Esophagus squamous epithelium (tissue), 5 donors: ENCODE measurements around the gene STXBP5L. TPM values are rescaled to one million over a fixed set of nuclear protein-coding genes. Genes with fewer than 3 reads are reported as not detected.

Experiments
- DNase-seq: peaks from one replicate; lab custom pipeline; 2025; lab: John Stamatoyannopoulos, UW
- H3K27ac ChIP-seq, 4 donors: fragments of 200-600 bp; sonication (generic); one replicate each; pipeline ENCODE4 v1.5.1; 2016 to 2019; ENCODE audit warnings: mild to moderate bottlenecking in 1 of 4
- H3K27me3 ChIP-seq, 4 donors: fragments of 200-600 bp; sonication (generic); 1 replicate in 3 of 4; 2 replicates in 1 of 4; pipeline versions ENCODE4 v1.5.1 to v1.6.0; 2017 to 2021; ENCODE audit warnings: antibody characterized with exemption in 1 of 4
- H3K36me3 ChIP-seq, 3 donors: fragments of 200-600 bp; sonication (generic); one replicate each; pipeline ENCODE4 v1.5.1; 2016 to 2019
- H3K4me1 ChIP-seq, 3 donors: fragments of 200-600 bp; sonication (generic); one replicate each; pipeline ENCODE4 v1.5.1; 2017 to 2019
- H3K4me3 ChIP-seq, 4 donors: fragments of 200-600 bp; sonication (generic); 1 replicate in 3 of 4; 2 replicates in 1 of 4; pipeline ENCODE4 v1.5.1; 2016 to 2019; ENCODE audit warnings: mild to moderate bottlenecking in 2 of 4, moderate library complexity in 1 of 4
- H3K9me3 ChIP-seq, 3 donors: fragments of 200-600 bp; sonication (generic); one replicate each; pipeline ENCODE4 v1.5.1; 2016 to 2019
- POLR2A ChIP-seq, 4 donors: fragments of 450-650 bp; IDR thresholded peaks; one replicate each; pipeline ENCODE4 v1.6.1; 2017; ENCODE audit warnings: antibody characterized with exemption in 4 of 4, mild to moderate bottlenecking in 4 of 4, moderate library complexity in 3 of 4
- WGBS, 2 donors: methylation state at CpG; one replicate each; pipeline ENCODE4 v1.1.5; 2018; 5-methylcytosine and 5-hydroxymethylcytosine counted together
- intact Hi-C: fragments of 100-400 bp; cut with DNase I; formaldehyde crosslinking; loops from one replicate; pipeline ENCODE4 v1.15.0; 2022
- total RNA-seq, 4 donors: library from RNA; depleted of rRNA; stranded (reverse); fragments of >200 nt; gene quantifications; one replicate each; pipeline ENCODE4 v1.1.0, GENCODE V29; 2016
- TF ChIP-seq, protein P1 (sequence below), 6 experiments: fragments of 450-650 bp in 4 of 6; fragments of 200-600 bp in 2 of 6; sonication (generic) in 2 of 6; IDR thresholded peaks; one replicate each; pipeline ENCODE4 v1.5.1; 2016 to 2019; ENCODE audit warnings: antibody characterized with exemption in 6 of 6, mild to moderate bottlenecking in 4 of 6, moderate library complexity in 4 of 6
- donor health status: DM: yes; HTN: yes; CAD: no.

STXBP5L gene
- total RNA-seq, 4 donors from 2014 or later = 0.04 to 1.9 (median 0.18) TPM; not detected in 1

DNA sequence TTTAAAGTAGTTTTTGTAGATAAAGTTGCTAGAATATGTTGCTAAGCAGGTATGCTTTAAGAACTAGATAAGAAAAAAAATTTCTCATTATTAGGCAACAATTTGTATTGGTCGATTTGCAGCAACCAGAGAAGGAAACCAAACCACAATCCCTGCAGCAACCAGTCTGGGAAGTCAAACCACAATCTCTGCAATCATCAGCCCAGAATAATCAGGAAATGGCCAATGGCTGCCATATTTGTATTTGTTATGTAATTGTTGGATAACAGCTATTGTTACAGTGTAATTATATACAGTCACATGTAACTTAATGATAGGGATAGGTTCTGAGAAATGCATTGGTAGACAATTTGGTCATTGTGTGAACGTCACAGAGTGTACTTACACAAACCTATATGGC is 23.6 kb downstream of the STXBP5L start:
- DNase-seq = no peak
- Histone ChIP-seq H3K4me1 (no peaks in the 10 kb centered on the region), H3K36me3 (no peaks in the 10 kb centered on the region), H3K4me3 (no peak overlapping the region), H3K9me3 (peaks cover 0 to 6% (median 6%) of the 10 kb centered on the region in 3 donors), H3K27me3 (no peaks in the 10 kb centered on the region), H3K27ac (no peak overlapping the region)
- WGBS, 2 donors = 60 to 71% methylated on average over 2 of the region's 2 CpGs
- TF ChIP-seq POLR2A (IDR thresholded peaks at IDR 0.05) = no peak
- intact Hi-C loops = no loop called here

DNA sequence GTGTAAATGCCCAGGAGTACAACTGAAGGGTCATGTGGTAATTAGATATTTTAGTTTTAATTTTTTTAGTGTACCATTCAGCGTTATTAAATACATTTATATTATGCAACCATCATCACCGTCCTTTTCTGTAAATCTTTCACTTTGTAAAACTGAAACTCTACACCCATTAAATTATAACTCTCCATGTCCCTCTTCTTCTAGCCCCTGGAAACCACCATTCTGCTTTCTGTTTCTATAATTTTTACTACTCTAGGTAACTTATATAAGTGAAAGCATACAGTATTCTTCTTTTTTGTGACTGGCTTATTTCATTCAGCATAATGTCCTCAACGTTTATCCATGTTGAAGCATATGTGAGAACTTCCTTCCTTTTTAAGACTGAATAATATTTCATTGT is 48.1 kb downstream of the STXBP5L start:
- WGBS, 2 donors = 76 to 78% methylated on average over 3 of the region's 3 CpGs
- no peak overlapping the region for H3K4me3 ChIP-seq
- H3K27me3 ChIP-seq = no peaks in the 10 kb centered on the region
- intact Hi-C loops = no loop called here
- TF ChIP-seq, protein P1, sequence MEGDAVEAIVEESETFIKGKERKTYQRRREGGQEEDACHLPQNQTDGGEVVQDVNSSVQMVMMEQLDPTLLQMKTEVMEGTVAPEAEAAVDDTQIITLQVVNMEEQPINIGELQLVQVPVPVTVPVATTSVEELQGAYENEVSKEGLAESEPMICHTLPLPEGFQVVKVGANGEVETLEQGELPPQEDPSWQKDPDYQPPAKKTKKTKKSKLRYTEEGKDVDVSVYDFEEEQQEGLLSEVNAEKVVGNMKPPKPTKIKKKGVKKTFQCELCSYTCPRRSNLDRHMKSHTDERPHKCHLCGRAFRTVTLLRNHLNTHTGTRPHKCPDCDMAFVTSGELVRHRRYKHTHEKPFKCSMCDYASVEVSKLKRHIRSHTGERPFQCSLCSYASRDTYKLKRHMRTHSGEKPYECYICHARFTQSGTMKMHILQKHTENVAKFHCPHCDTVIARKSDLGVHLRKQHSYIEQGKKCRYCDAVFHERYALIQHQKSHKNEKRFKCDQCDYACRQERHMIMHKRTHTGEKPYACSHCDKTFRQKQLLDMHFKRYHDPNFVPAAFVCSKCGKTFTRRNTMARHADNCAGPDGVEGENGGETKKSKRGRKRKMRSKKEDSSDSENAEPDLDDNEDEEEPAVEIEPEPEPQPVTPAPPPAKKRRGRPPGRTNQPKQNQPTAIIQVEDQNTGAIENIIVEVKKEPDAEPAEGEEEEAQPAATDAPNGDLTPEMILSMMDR (IDR thresholded peaks at IDR 0.05) = no peak
- TF ChIP-seq POLR2A (IDR thresholded peaks at IDR 0.05) = no peak
- no peaks in the 10 kb centered on the region for H3K36me3 ChIP-seq
- DNase-seq = no peak
- no peaks in the 10 kb centered on the region for H3K9me3 ChIP-seq
- H3K27ac ChIP-seq = no peak overlapping the region
- H3K4me1 ChIP-seq = no peaks in the 10 kb centered on the region

DNA sequence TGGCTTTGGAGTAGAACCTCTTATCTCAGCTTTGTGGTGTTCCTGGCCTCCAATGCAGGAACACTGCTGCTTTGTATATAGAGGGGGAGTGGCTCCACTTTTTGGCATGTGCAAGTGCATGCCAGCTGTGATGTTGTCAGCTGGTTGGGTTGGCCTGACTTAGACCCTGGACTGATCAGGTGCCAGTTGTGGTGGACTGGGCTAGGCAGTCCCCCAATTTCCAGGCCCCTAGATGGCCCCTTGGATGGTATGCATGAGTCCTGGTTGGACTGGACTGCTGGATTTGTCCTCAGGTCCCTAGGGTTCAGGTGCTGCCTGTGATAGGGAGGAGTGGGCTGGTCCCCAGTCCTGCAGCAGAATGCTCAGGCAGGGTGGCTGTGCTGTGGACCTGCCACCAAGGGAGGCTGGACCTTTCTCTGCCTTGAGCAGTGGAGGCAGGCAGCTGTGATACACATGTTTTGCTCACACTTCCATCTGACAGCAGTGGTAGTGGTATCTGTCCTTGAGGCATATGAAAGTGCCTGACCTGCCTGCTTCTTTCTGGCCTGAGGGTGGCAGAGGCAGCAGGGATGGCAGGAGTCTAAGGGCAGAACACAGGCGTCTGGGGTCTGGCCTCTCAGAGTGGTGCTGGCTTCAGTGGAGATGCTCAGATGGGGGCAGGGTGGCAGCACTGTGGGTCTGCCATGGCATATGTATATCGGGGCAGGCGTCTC is 74.8 kb downstream of the STXBP5L start:
- no peaks in the 10 kb centered on the region for H3K36me3 ChIP-seq
- 80% methylated on average over 1 of the region's 3 CpGs; no CpG with 5 or more reads in 1 of the 2 donors for WGBS, 2 donors
- intact Hi-C loops = no loop called here
- no peaks in the 10 kb centered on the region for H3K27me3 ChIP-seq
- TF ChIP-seq, protein P1 (IDR thresholded peaks at IDR 0.05) = no peak
- TF ChIP-seq POLR2A (IDR thresholded peaks at IDR 0.05) = no peak
- H3K4me3 ChIP-seq = no peak overlapping the region
- DNase-seq = no peak
- peaks cover 0 to 4% (median 0%) of the 10 kb centered on the region in 3 donors for H3K9me3 ChIP-seq
- H3K4me1 ChIP-seq = no peaks in the 10 kb centered on the region
- no peak overlapping the region for H3K27ac ChIP-seq

DNA sequence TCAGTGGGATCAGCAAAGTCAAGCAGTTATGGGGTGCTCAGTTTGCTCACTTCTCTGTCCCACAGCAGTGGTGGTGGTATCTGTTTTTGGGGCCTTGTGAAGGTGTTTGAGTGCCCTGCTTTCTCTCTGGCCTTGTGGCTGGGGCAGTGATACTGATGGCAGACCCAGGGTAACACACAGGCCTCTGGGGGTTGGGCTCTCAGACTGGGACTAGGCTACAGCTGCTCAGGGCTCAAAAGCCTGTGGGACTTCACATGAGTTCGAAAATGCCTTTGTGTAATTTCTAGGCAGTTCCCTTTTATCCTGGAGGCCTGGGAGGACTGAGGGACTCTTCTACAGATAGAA is 75.3 kb downstream of the STXBP5L start:
- DNase-seq = no peak
- 25% methylated on average over 1 of the region's 1 CpG; no CpG with 5 or more reads in 1 of the 2 donors for WGBS, 2 donors

DNA sequence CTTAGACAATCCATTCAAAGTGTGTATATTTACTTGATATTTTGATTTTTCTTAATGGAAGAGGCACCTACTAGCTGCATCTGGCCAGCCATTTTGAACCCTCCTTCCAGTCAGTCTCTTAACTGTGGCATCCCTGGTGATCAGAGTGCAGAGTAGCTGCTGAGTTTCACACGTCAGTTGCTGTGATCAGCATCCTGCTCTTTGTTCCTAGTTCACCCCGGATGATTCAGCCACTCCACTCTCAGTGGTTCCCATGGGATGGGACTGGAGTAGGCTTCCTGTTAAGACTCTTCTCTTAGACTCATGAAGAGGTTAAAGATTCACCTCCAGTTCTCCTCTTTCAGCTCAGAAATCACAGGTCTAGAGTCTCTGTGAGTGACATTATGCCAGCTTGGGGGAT is 75.8 kb downstream of the STXBP5L start:
- WGBS, 2 donors = 19 to 23% methylated on average over 2 of the region's 2 CpGs
- Histone ChIP-seq H3K36me3 (no peaks in the 10 kb centered on the region), H3K4me3 (no peak overlapping the region), H3K9me3 (peaks cover 0 to 9% (median 0%) of the 10 kb centered on the region in 3 donors), H3K27me3 (no peaks in the 10 kb centered on the region), H3K27ac (no peak overlapping the region), H3K4me1 (no peaks in the 10 kb centered on the region)
- no peak for TF ChIP-seq POLR2A (IDR thresholded peaks at IDR 0.05)
- TF ChIP-seq, protein P1 (IDR thresholded peaks at IDR 0.05) = no peak
- intact Hi-C loops = no loop called here
- no peak for DNase-seq

More for the DNA sequence above, 75.3 kb downstream of the STXBP5L start:
- Histone ChIP-seq H3K36me3 (no peaks in the 10 kb centered on the region), H3K4me1 (no peaks in the 10 kb centered on the region), H3K27ac (no peak overlapping the region), H3K9me3 (peaks cover 0 to 5% (median 0%) of the 10 kb centered on the region in 3 donors), H3K4me3 (no peak overlapping the region), H3K27me3 (no peaks in the 10 kb centered on the region)
- intact Hi-C loops = no loop called here
- TF ChIP-seq POLR2A (IDR thresholded peaks at IDR 0.05) = no peak
- TF ChIP-seq, protein P1 (IDR thresholded peaks at IDR 0.05) = no peak
